Fibroblast of lung (primary cell): ENCODE data around the gene CACNB4.

Experiments used
- CTCF ChIP-seq, 2 donors: IDR thresholded peaks in 1 of 2; conservative IDR thresholded peaks in 1 of 2; 1 replicate in 1 of 2; 2 replicates in 1 of 2; pipeline ENCODE4 v1.5.1; 2011 to 2012; ENCODE audit warnings: low read length in 2 of 2, control low read depth in 1 of 2, inconsistent platforms in 1 of 2, low read depth in 1 of 2, mild to moderate bottlenecking in 1 of 2
- EZH2 ChIP-seq: IDR thresholded peaks from 2 replicates; pipeline ENCODE4 v1.5.1; 2012; ENCODE audit warnings: low read length, control low read depth, mild to moderate bottlenecking; ENCODE audit errors: missing control alignments

GRCh38 chr2:151824886-151825285, 274.0 kb downstream of the CACNB4 start:
- TF ChIP-seq CTCF (conservative IDR thresholded peaks at IDR 0.05 in 1 of 2, IDR thresholded peaks at IDR 0.05 in 1 of 2; ENCODE audit: low read depth in 1 of 2, low read length in 2 of 2) (no peak), EZH2 (no peak)
